Stimulated activated CD8-positive, alpha-beta memory T cell treated with anti-CD3 and anti-CD28 coated beads, Interleukin-4, amount 100 ng/mL, for 24 hours (primary cell): ENCODE data around the gene FARS2.

Source experiments
- DNase-seq: peaks from one replicate; pipeline ENCODE4 v3.0.0-alpha.2; 2020; ENCODE audit warnings: low read depth

The FARS2 gene

GRCh38 chr6:5287205-5287965 lies 26.1 kb downstream of the FARS2 start:
- no peak for DNase-seq

- DNase-seq, result no peak
Measured at GRCh38 chr6:5287966-5288297, 26.6 kb downstream of the FARS2 start.

- no peak for DNase-seq
Measured at GRCh38 chr6:5290097-5290496, 28.8 kb downstream of the FARS2 start.

- no peak for DNase-seq
Measured at GRCh38 chr6:5290500-5290899, 29.2 kb downstream of the FARS2 start.

GRCh38 chr6:5292154-5292553 lies 30.8 kb downstream of the FARS2 start:
- no peak for DNase-seq

GRCh38 chr6:5293692-5294091 lies 32.4 kb downstream of the FARS2 start:
- DNase-seq, result no peak

- no peak for DNase-seq
Measured at GRCh38 chr6:5294392-5295211, 33.3 kb downstream of the FARS2 start.

GRCh38 chr6:5295623-5296022 lies 34.3 kb downstream of the FARS2 start:
- no peak for DNase-seq

- DNase-seq, result no peak
Measured at GRCh38 chr6:5300206-5300764, 39.0 kb downstream of the FARS2 start.

- DNase-seq, result peak; percentile 16
Measured at GRCh38 chr6:5302220-5302946, 41.1 kb downstream of the FARS2 start.

- peak; percentile 30 for DNase-seq
Measured at GRCh38 chr6:5302995-5303622, 41.8 kb downstream of the FARS2 start.

- DNase-seq, result no peak
Measured at GRCh38 chr6:5303682-5304081, 42.4 kb downstream of the FARS2 start.

GRCh38 chr6:5305968-5306626 lies 44.8 kb downstream of the FARS2 start:
- no peak for DNase-seq

GRCh38 chr6:5307058-5307457 lies 45.7 kb downstream of the FARS2 start:
- DNase-seq, result no peak

GRCh38 chr6:5308066-5308465 lies 46.8 kb downstream of the FARS2 start:
- DNase-seq, result no peak

- DNase-seq, result no peak
Measured at GRCh38 chr6:5314191-5314865, 53.0 kb downstream of the FARS2 start.

- no peak for DNase-seq
Measured at GRCh38 chr6:5315881-5316280, 54.6 kb downstream of the FARS2 start.

- DNase-seq, result no peak
Measured at GRCh38 chr6:5316951-5317350, 55.6 kb downstream of the FARS2 start.

- DNase-seq, result no peak
Measured at GRCh38 chr6:5318617-5319272, 57.4 kb downstream of the FARS2 start.

GRCh38 chr6:5323979-5324378 lies 62.7 kb downstream of the FARS2 start:
- DNase-seq, result no peak
